Activated CD8-positive, alpha-beta T cell treated with anti-CD3 and anti-CD28 coated beads for 36 hours (primary cell): Measurements from ENCODE around the gene SLC16A4. TPM values are rescaled to one million over a fixed set of nuclear protein-coding genes. Genes with fewer than 3 reads are reported as not detected.

Source experiments
- ATAC-seq: fragments of 200-7000 bp; cut with Tn5 transposase; one replicate; pipeline ENCODE4 v1.10.0; 2021; ENCODE audit warnings: mild to moderate bottlenecking, moderate library complexity
- CTCF ChIA-PET: fragments of 350-600 bp; sonication (Branson Sonifier 250); formaldehyde crosslinking; loops from one replicate; lab custom pipeline; 2021; ENCODE audit warnings: antibody characterized with exemption; lab: Charles Lee
- POLR2A ChIA-PET: fragments of 350-600 bp; sonication (Branson Sonifier 250); formaldehyde crosslinking; loops from one replicate; lab custom pipeline; 2021; ENCODE audit warnings: antibody characterized with exemption; lab: Charles Lee
- DNase-seq: peaks from one replicate; pipeline ENCODE4 v3.0.0-alpha.2; 2020
- H3K27ac Mint-ChIP-seq: one replicate; pipeline ENCODE4 v1.8.0; 2021; ENCODE audit warnings: mild to moderate bottlenecking, mixed read lengths
- H3K27me3 Mint-ChIP-seq: one replicate; pipeline ENCODE4 v1.8.0; 2021; ENCODE audit warnings: mixed read lengths
- H3K36me3 Mint-ChIP-seq: one replicate; pipeline ENCODE4 v1.8.0; 2021; ENCODE audit warnings: low read depth, mixed read lengths
- H3K4me1 Mint-ChIP-seq: one replicate; pipeline ENCODE4 v1.8.0; 2021; ENCODE audit warnings: low read depth, mixed read lengths
- H3K4me3 Mint-ChIP-seq: one replicate; pipeline ENCODE4 v1.8.0; 2021; ENCODE audit warnings: mild to moderate bottlenecking, moderate library complexity, mixed read lengths
- H3K9me3 Mint-ChIP-seq: one replicate; pipeline ENCODE4 v1.8.0; 2021; ENCODE audit warnings: mixed read lengths
- CTCF ChIP-seq: fragments of 200-600 bp; IDR thresholded peaks from one replicate; pipeline ENCODE4 v1.8.0; 2022; ENCODE audit warnings: antibody characterized with exemption, mild to moderate bottlenecking
- intact Hi-C: fragments of 100-400 bp; cut with micrococcal nuclease; formaldehyde crosslinking; loops from one replicate; pipeline ENCODE4 v1.10.0; 2022
- total RNA-seq, 2 experiments: library from RNA; stranded (reverse); gene quantifications; one replicate each; pipeline ENCODE4 v1.2.3, GENCODE V29; 2021

SLC16A4 gene
- total RNA-seq, 2 experiments from 2014 or later = 0.27 to 0.51 TPM

- Mint-ChIP-seq H3K9me3 (no peaks in the 10 kb centered on the region), H3K27ac (no peak overlapping the region), H3K4me1 (peaks cover 13% of the 10 kb centered on the region), H3K36me3 (peaks cover 32% of the 10 kb centered on the region), H3K27me3 (no peaks in the 10 kb centered on the region), H3K4me3 (no peak overlapping the region)
- DNase-seq (no peak), ATAC-seq (no peak)
- intact Hi-C loops = no loop called here
- CTCF ChIA-PET = interaction anchor here (1.4 to 1.7 kb wide), 2 partner anchors 14 to 165 kb away, joined by 4 to 5 read pairs; no protein-coding TSS in a partner anchor
- POLR2A ChIA-PET = interaction anchor here (1.0 kb wide), 1 partner anchor 12 kb away, joined by 3 read pairs; no protein-coding TSS in a partner anchor
- TF ChIP-seq CTCF = no peak
Observed at GRCh38 chr1:110361856-110362255, 29.0 kb downstream of the SLC16A4 start.

DNA sequence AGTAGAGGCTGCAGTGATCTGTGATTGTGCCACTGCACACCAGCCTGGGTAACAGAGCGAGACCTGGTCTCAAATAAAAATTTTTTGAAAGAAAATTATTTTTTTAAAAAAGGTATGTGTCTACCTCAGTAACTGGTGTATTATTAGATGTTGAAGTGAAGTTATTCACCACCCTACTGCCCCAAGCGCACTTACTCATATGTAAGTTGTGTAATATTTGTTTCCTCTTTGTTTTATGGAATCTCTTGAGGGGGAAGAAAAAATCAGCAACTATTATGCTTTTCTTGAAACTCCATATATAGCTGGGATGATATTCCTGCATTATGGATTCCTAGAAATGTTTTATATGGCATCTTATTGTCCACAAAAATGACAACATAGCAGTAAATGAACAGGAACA lies 30.4 kb downstream of the SLC16A4 start:
- ATAC-seq = no peak
- ChIA-PET CTCF (interaction anchor here (1.4 to 1.7 kb wide), 3 partner anchors 12 to 164 kb away, joined by 3 to 5 read pairs (median 4); no protein-coding TSS in a partner anchor), POLR2A (interaction anchor here (1.7 kb wide), 1 partner anchor 20 kb away, joined by 5 read pairs; no protein-coding TSS in a partner anchor)
- no peak for TF ChIP-seq CTCF
- DNase-seq = no peak
- no peak overlapping the region for H3K27ac Mint-ChIP-seq
- no peak overlapping the region for H3K4me3 Mint-ChIP-seq
- H3K36me3 Mint-ChIP-seq = peaks cover 35% of the 10 kb centered on the region
- intact Hi-C loops = no loop called here
- H3K27me3 Mint-ChIP-seq = no peaks in the 10 kb centered on the region
- H3K4me1 Mint-ChIP-seq = peaks cover 22% of the 10 kb centered on the region
- no peaks in the 10 kb centered on the region for H3K9me3 Mint-ChIP-seq

DNA sequence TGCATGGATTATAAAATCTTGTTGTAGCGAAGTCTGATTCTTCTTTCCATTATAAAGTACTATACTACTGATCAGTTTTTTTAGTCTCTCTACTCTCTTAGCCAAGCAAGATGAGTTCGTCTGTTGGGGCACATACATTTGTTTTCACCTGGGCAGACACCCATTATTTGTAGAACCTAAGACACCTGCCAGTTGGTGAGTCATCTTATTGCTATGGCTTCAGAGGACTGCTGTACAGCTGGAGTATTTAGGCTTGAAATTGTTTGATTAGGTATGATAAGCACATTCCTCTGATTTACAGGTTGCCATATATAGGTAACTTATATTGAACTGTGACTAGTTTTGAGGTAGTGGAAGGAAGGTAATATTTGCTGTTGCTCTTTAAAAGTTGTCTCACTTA lies 34.4 kb downstream of the SLC16A4 start:
- ATAC-seq (no peak), DNase-seq (no peak)
- ChIA-PET CTCF (no interaction called here), POLR2A (no interaction called here)
- H3K4me1 Mint-ChIP-seq = peaks cover 37% of the 10 kb centered on the region
- TF ChIP-seq CTCF = no peak
- H3K36me3 Mint-ChIP-seq = peaks cover 32% of the 10 kb centered on the region
- H3K4me3 Mint-ChIP-seq = no peak overlapping the region
- H3K9me3 Mint-ChIP-seq = no peaks in the 10 kb centered on the region
- no peak overlapping the region for H3K27ac Mint-ChIP-seq
- H3K27me3 Mint-ChIP-seq = no peaks in the 10 kb centered on the region
- intact Hi-C loops = no loop called here

GRCh38 chr1:110355321-110355720 lies 35.5 kb downstream of the SLC16A4 start:
- TF ChIP-seq CTCF = no peak
- Mint-ChIP-seq H3K27me3 (no peaks in the 10 kb centered on the region), H3K4me3 (no peak overlapping the region), H3K4me1 (peaks cover 44% of the 10 kb centered on the region), H3K27ac (no peak overlapping the region), H3K36me3 (peaks cover 31% of the 10 kb centered on the region), H3K9me3 (no peaks in the 10 kb centered on the region)
- ATAC-seq = peak; percentile 60
- DNase-seq = no peak
- POLR2A ChIA-PET = no interaction called here
- CTCF ChIA-PET = no interaction called here
- intact Hi-C loops = no loop called here

GRCh38 chr1:110350360-110350759 lies 40.5 kb downstream of the SLC16A4 start:
- ChIA-PET CTCF (interaction anchor here (2.1 kb wide), 1 partner anchor 38 kb away, joined by 5 read pairs; no protein-coding TSS in a partner anchor), POLR2A (interaction anchor here (0.8 to 5.2 kb wide), 5 partner anchors 8 to 33 kb away, joined by 3 to 47 read pairs (median 3); partner anchors contain the start of gene RBM15)
- Mint-ChIP-seq H3K27me3 (no peaks in the 10 kb centered on the region), H3K27ac (no peak overlapping the region), H3K9me3 (no peaks in the 10 kb centered on the region), H3K4me3 (no peak overlapping the region), H3K36me3 (peaks cover 53% of the 10 kb centered on the region), H3K4me1 (peaks cover 76% of the 10 kb centered on the region)
- DNase-seq (no peak), ATAC-seq (no peak)
- no peak for TF ChIP-seq CTCF
- intact Hi-C loops = no loop called here
